Suprapubic skin (tissue), 4 donors: ENCODE results near the gene SPATA3. TPM values are rescaled to one million over a fixed set of nuclear protein-coding genes. Genes with fewer than 3 reads are reported as not detected.

Source experiments
- DNase-seq, 2 donors: peaks; one replicate each; pipeline ENCODE4 v3.0.0-alpha.2; 2019; ENCODE audit warnings: low spot score in 2 of 2
- H3K27ac ChIP-seq: fragments of 200-600 bp; sonication (generic); one replicate; pipeline ENCODE4 v1.5.1; 2019
- H3K27me3 ChIP-seq: fragments of 200-600 bp; sonication (generic); one replicate; pipeline ENCODE4 v1.5.1; 2019
- H3K36me3 ChIP-seq: fragments of 200-600 bp; sonication (generic); one replicate; pipeline ENCODE4 v1.5.1; 2019
- H3K4me1 ChIP-seq: fragments of 200-600 bp; sonication (generic); one replicate; pipeline ENCODE4 v1.5.1; 2019
- H3K4me3 ChIP-seq: fragments of 200-600 bp; sonication (generic); one replicate; pipeline ENCODE4 v1.5.1; 2019; ENCODE audit warnings: mild to moderate bottlenecking
- H3K9me3 ChIP-seq: fragments of 200-600 bp; sonication (generic); one replicate; pipeline ENCODE4 v1.5.1; 2019
- EP300 ChIP-seq: sonication (generic); formaldehyde crosslinking; IDR thresholded peaks from one replicate; pipeline ENCODE4 v1.6.1; 2017; ENCODE audit warnings: antibody characterized with exemption
- POLR2A ChIP-seq, 2 donors: fragments of 450-650 bp; IDR thresholded peaks; one replicate each; pipeline ENCODE4 v1.6.1; 2017; ENCODE audit warnings: antibody characterized with exemption in 2 of 2, mild to moderate bottlenecking in 2 of 2, moderate library complexity in 2 of 2
- POLR2AphosphoS5 ChIP-seq, 3 donors: sonication (generic); formaldehyde crosslinking; IDR thresholded peaks; one replicate each; pipeline ENCODE4 v1.6.1; 2017; ENCODE audit warnings: antibody characterized with exemption in 3 of 3
- WGBS: methylation state at CpG from one replicate; pipeline ENCODE4 v1.1.5; 2018; 5-methylcytosine and 5-hydroxymethylcytosine counted together
- total RNA-seq, 4 donors: library from RNA; depleted of rRNA; stranded (reverse); fragments of >200 nt; gene quantifications; one replicate each; pipeline ENCODE4 v1.1.0, GENCODE V29; 2016
- TF ChIP-seq, protein P1 (sequence below), 2 donors: fragments of 200-600 bp in 1 of 2; fragments of 450-650 bp in 1 of 2; sonication (generic) in 1 of 2; IDR thresholded peaks; one replicate each; pipeline ENCODE4 v1.5.1; 2016 to 2019; ENCODE audit warnings: antibody characterized with exemption in 2 of 2, mild to moderate bottlenecking in 1 of 2, moderate library complexity in 1 of 2

The SPATA3 gene
- total RNA-seq, 4 donors from 2014 or later, result not detected

DNA sequence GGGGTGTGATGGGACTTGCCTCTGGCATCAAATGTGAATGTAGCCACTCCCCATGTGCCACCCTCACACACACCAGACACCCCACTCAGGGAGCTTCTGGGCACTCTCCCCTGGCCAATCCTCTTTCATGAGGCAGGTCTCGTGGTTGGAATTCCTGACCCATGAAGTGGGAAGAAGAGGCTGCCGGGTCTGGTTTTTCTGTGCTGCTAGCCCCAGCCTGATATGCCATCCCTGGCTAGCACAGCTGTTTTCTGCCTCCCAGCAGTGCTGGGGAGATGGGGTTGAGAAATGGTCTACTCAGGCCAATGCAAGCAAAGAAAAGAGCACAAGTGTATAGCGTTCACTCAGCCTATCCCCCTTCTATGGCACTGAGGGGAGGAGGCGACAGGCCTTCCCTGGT is 40.2 kb downstream of the SPATA3 start:
- peaks cover 13% of the 10 kb centered on the region for H3K4me1 ChIP-seq
- no peak for TF ChIP-seq POLR2A (IDR thresholded peaks at IDR 0.05)
- TF ChIP-seq, protein P1, sequence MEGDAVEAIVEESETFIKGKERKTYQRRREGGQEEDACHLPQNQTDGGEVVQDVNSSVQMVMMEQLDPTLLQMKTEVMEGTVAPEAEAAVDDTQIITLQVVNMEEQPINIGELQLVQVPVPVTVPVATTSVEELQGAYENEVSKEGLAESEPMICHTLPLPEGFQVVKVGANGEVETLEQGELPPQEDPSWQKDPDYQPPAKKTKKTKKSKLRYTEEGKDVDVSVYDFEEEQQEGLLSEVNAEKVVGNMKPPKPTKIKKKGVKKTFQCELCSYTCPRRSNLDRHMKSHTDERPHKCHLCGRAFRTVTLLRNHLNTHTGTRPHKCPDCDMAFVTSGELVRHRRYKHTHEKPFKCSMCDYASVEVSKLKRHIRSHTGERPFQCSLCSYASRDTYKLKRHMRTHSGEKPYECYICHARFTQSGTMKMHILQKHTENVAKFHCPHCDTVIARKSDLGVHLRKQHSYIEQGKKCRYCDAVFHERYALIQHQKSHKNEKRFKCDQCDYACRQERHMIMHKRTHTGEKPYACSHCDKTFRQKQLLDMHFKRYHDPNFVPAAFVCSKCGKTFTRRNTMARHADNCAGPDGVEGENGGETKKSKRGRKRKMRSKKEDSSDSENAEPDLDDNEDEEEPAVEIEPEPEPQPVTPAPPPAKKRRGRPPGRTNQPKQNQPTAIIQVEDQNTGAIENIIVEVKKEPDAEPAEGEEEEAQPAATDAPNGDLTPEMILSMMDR (IDR thresholded peaks at IDR 0.05), result no peak
- no peak for TF ChIP-seq POLR2AphosphoS5 (IDR thresholded peaks at IDR 0.05)
- TF ChIP-seq EP300, result no peak
- H3K27me3 ChIP-seq, result peaks cover 73% of the 10 kb centered on the region
- no peaks in the 10 kb centered on the region for H3K9me3 ChIP-seq
- no peak for DNase-seq
- WGBS, result 66% methylated on average over 3 of the region's 4 CpGs
- H3K4me3 ChIP-seq, result no peak overlapping the region
- no peaks in the 10 kb centered on the region for H3K36me3 ChIP-seq
- H3K27ac ChIP-seq, result no peak overlapping the region

DNA sequence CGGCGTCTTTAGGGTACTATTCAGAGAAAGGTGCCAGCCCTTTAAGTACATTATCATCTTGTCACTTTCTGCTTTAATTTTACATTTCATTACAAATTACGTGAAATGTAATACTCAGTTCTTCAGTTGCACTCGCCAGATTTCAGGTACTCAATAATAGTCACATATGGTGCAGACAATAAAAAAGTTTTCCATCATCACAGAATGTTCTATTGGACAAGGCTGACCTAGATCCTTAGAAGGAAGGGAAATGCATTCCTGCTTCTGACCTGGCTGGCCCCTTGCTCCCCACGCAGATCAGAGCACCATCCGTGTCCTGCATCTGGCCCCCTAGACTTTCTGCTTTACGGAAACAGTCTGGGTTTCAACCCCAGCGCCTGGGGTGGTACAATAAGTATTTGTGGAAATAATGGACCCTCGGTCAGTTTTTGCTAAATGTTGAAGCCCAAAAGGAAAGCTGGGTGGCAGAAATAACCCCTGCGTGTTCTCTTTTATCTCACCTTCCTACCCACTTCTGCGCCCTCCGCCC is 40.7 kb downstream of the SPATA3 start:
- H3K27me3 ChIP-seq, result peaks cover 75% of the 10 kb centered on the region
- no peak for DNase-seq

DNA sequence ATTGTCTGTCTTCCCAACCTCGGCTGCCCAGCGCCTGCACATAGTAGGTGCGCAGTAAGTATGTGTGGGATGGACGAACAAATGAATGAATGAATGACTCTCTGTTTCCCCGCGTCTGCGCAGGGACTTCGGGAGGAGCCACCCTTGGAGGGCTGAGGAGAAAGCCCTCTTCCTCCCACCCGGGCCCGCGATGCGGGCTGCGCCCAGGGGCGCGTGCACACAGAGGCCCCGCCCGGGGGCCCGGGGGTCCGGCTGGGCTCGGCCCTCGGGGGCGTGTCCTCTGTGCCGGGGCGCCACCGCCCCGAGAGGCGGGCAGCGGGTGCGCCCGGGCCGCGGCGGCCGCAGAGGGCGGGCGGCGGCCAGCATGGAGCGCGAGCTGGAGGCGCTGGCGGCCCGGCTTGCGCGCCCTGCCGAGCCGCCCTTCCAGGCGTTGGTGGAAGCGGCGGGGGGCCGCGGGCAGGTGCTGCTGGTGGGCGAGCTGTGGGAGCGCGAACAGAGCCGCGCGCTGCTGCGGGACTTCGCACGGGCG is 41.3 kb downstream of the SPATA3 start, which contains the start of gene C2orf72:
C2orf72 (plus strand) TSS at position 322 of the 529 bp plus-strand sequence; CDS start at position 365, 43 bp downstream.
- peaks cover 13% of the 10 kb centered on the region for H3K4me1 ChIP-seq
- no peaks in the 10 kb centered on the region for H3K9me3 ChIP-seq
- WGBS, result 6% methylated on average over 13 of the region's 61 CpGs
- H3K36me3 ChIP-seq, result no peaks in the 10 kb centered on the region
- H3K27me3 ChIP-seq, result peaks cover 71% of the 10 kb centered on the region
- H3K27ac ChIP-seq, result no peak within 1 kb of the TSS
- no peak for DNase-seq
- H3K4me3 ChIP-seq, result peak within 1 kb of the TSS; percentile 43
- no peak for TF ChIP-seq POLR2AphosphoS5 (IDR thresholded peaks at IDR 0.05)
- TF ChIP-seq POLR2A (IDR thresholded peaks at IDR 0.05), result no peak
- TF ChIP-seq, protein P1 (IDR thresholded peaks at IDR 0.05), result no peak
- TF ChIP-seq EP300, result no peak

More for the DNA sequence above, 40.7 kb downstream of the SPATA3 start:
- Histone ChIP-seq H3K4me1 (peaks cover 13% of the 10 kb centered on the region), H3K4me3 (peak overlapping the region; percentile 43), H3K36me3 (no peaks in the 10 kb centered on the region), H3K27ac (no peak overlapping the region), H3K9me3 (no peaks in the 10 kb centered on the region)
- whole genome bisulfite sequencing, result 71% methylated on average over 12 of the region's 12 CpGs
- TF ChIP-seq POLR2AphosphoS5 (IDR thresholded peaks at IDR 0.05), result no peak
- TF ChIP-seq POLR2A (IDR thresholded peaks at IDR 0.05), result no peak
- TF ChIP-seq, protein P1 (IDR thresholded peaks at IDR 0.05), result no peak
- no peak for TF ChIP-seq EP300

DNA sequence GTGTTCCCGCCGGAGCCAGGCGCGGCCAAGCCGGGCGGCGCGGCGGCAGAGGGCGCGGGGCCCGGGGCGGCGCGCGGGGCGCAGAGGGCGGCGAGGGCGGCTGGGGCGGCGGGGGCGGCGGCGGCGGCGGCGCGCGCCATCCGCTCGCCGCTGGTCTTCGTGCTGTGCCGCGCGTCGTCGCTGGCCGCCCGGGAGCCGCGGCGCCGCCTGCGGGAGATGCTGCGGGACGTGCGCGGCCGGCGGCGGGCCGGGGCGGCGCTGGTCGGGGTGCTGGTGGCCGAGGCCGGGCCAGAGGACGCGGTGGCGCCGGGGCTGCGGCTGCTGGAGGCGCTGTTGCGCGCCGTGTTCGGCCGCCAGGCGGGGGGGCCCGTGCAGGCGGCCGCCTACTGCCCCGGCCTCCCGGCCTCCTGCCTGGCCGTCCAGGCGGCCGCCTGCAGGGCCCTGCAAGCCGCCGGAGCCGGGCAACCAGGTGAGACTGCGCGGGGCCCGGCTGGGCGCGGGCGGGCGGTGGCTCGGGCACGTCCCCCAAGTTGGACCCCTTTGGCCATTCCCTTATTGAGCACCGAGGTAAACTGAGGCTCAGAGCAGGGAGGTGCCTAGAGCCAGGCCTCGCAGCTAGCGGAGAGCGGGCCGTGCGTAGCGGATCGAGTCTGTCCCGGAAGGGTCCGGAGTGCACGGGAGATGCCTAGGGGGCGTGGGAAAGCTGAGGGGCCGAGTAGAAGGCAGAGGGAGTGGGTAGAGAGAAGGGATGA is 42.0 kb downstream of the SPATA3 start:
- H3K9me3 ChIP-seq, result no peaks in the 10 kb centered on the region
- H3K4me3 ChIP-seq, result peak overlapping the region; percentile 43
- peaks cover 67% of the 10 kb centered on the region for H3K27me3 ChIP-seq
- TF ChIP-seq EP300, result no peak
- TF ChIP-seq, protein P1 (IDR thresholded peaks at IDR 0.05), result no peak
- TF ChIP-seq POLR2A (IDR thresholded peaks at IDR 0.05), result no peak
- TF ChIP-seq POLR2AphosphoS5 (IDR thresholded peaks at IDR 0.05), result no peak
- no peak for DNase-seq
- H3K27ac ChIP-seq, result no peak overlapping the region
- WGBS, result 2% methylated on average over 29 of the region's 104 CpGs
- peaks cover 13% of the 10 kb centered on the region for H3K4me1 ChIP-seq
- H3K36me3 ChIP-seq, result no peaks in the 10 kb centered on the region
